ENCODE data around the gene HERPUD1. TPM values are rescaled to one million over a fixed set of nuclear protein-coding genes. Genes with fewer than 3 reads are reported as not detected.
A peak's percentile ranks its signal among the peaks of the same experiment; 100 is the strongest.

HERPUD1 gene
- total and polyA plus RNA-seq, 9 of the 15 experiments (the other 6 are each of a cell fraction or from before 2014, with no cell fraction given), result 14.2 to 60.7 (median 37.4) TPM

- no peak for TF ChIP-seq ZBTB43 (CRISPR knock-in tag; IDR thresholded peaks at IDR 0.05)
- peak; percentile 8; the same call in 1 of the 2 replicates for TF ChIP-seq POLR2AphosphoS5 (IDR thresholded peaks at IDR 0.05; ENCODE audit: control insufficient read depth, insufficient read depth, low read depth, low read length)
- no peak for TF ChIP-seq ZNF140 (CRISPR knock-in tag; IDR thresholded peaks at IDR 0.05)
- TF ChIP-seq POLR2AphosphoS2 (IDR thresholded peaks at IDR 0.05; ENCODE audit: low read length), result peak; percentile 75
- TF ChIP-seq ILF3 (IDR thresholded peaks at IDR 0.05; ENCODE audit: borderline replicate concordance), result peak; percentile 66; the same call in 1 of the 2 replicates
- peak; percentile 87 for TF ChIP-seq PHB (CRISPR knock-in tag; IDR thresholded peaks at IDR 0.05)
- TF ChIP-seq POLR2A (conservative IDR thresholded peaks at IDR 0.05), result 0 out of 2 replicates have a peak, but pooled peaks have one; percentile 30
- peak; percentile 54 for TF ChIP-seq SUPT5H (IDR thresholded peaks at IDR 0.05)
- no peak for TF ChIP-seq KLF13 (tag; IDR thresholded peaks at IDR 0.05; ENCODE audit: borderline replicate concordance, low read depth)
- TF ChIP-seq ZBTB33 (CRISPR knock-in tag; IDR thresholded peaks at IDR 0.05), result no peak
- peak in 1 of 2 experiments; percentile 22; a peak in 1 of 4 replicates for TF ChIP-seq SRF (CRISPR knock-in tag; IDR thresholded peaks at IDR 0.05)
- 0 out of 2 replicates have a peak, but pooled peaks have one; percentile 8 for TF ChIP-seq ZBTB17 (CRISPR knock-in tag; IDR thresholded peaks at IDR 0.05)
- peak; percentile 48 for TF ChIP-seq POLR2G (IDR thresholded peaks at IDR 0.05; ENCODE audit: low read depth, low read length)
- peak; percentile 75 for TF ChIP-seq POLR2B (IDR thresholded peaks at IDR 0.05; ENCODE audit: low read depth, partially characterized antibody)
- no peak for TF ChIP-seq XRCC3 (IDR thresholded peaks at IDR 0.05)
Measured at GRCh38 chr16:56944954-56945839, 13.3 kb downstream of the HERPUD1 start (continued).
